Amygdala (tissue), 56 donors: Measurements from ENCODE around the gene SLC35G1.

Experiments
- DNase-seq, 56 donors: peaks; one replicate each; lab custom pipeline; 2025; lab: John Stamatoyannopoulos, UW

SLC35G1 gene

GRCh38 chr10:93941606-93942005 is 47.8 kb downstream of the SLC35G1 start:
- no peak for DNase-seq

- DNase-seq = no peak
Measured at GRCh38 chr10:93945819-93946218, 52.0 kb downstream of the SLC35G1 start.

- no peak for DNase-seq
Measured at GRCh38 chr10:93947055-93947454, 53.3 kb downstream of the SLC35G1 start.

- DNase-seq = no peak
Measured at GRCh38 chr10:93947524-93947923, 53.7 kb downstream of the SLC35G1 start.

- no peak for DNase-seq
Measured at GRCh38 chr10:93951905-93952304, 58.1 kb downstream of the SLC35G1 start.
